GM18498 (cell line): ENCODE data around the gene MOCS3.

Experiments used
- ATAC-seq: cut with Tn5 transposase; IDR thresholded peaks from one replicate; pipeline ENCODE4 v1.9.1; 2021; ENCODE audit warnings: mild to moderate bottlenecking, moderate library complexity; ENCODE audit not compliant: unreplicated experiment

MOCS3 gene

GRCh38 chr20:50980851-50981713, 22.5 kb downstream of the MOCS3 start:
- ATAC-seq, result no peak

GRCh38 chr20:50981714-50982048, 23.1 kb downstream of the MOCS3 start:
- no peak for ATAC-seq

- ATAC-seq, result no peak
These were observed 23.7 kb downstream of the MOCS3 start for GRCh38 chr20:50982363-50982762.

- ATAC-seq, result no peak
These were observed 24.7 kb downstream of the MOCS3 start for GRCh38 chr20:50983321-50983720.

GRCh38 chr20:50987493-50988210, 29.0 kb downstream of the MOCS3 start:
- ATAC-seq, result peak; percentile 60

GRCh38 chr20:50991076-50991475, 32.5 kb downstream of the MOCS3 start:
- ATAC-seq, result no peak

- no peak for ATAC-seq
These were observed 33.7 kb downstream of the MOCS3 start for GRCh38 chr20:50992336-50992732.

- ATAC-seq, result peak; percentile 72
These were observed 34.3 kb downstream of the MOCS3 start for GRCh38 chr20:50992733-50993457.

GRCh38 chr20:50993876-50994275, 35.3 kb downstream of the MOCS3 start:
- no peak for ATAC-seq

GRCh38 chr20:50995506-50995905, 36.9 kb downstream of the MOCS3 start:
- ATAC-seq, result no peak

- no peak for ATAC-seq
These were observed 38.6 kb downstream of the MOCS3 start for GRCh38 chr20:50996901-50997865.

GRCh38 chr20:50999355-50999754, 40.7 kb downstream of the MOCS3 start:
- ATAC-seq, result no peak

GRCh38 chr20:51001430-51002265, 43.0 kb downstream of the MOCS3 start:
- ATAC-seq, result no peak

GRCh38 chr20:51002633-51003032, 44.0 kb downstream of the MOCS3 start:
- ATAC-seq, result no peak

GRCh38 chr20:51003753-51004152, 45.1 kb downstream of the MOCS3 start:
- ATAC-seq, result no peak

- ATAC-seq, result no peak
These were observed 45.7 kb downstream of the MOCS3 start for GRCh38 chr20:51004305-51004727.

GRCh38 chr20:51004781-51005180, 46.2 kb downstream of the MOCS3 start:
- ATAC-seq, result no peak

GRCh38 chr20:51005214-51005613, 46.6 kb downstream of the MOCS3 start:
- ATAC-seq, result no peak

GRCh38 chr20:51008718-51009117, 50.1 kb downstream of the MOCS3 start:
- no peak for ATAC-seq
